D721Med (cell line): ENCODE data around the gene IFIT2.

Experiments used
- DNase-seq: peaks from one replicate; pipeline ENCODE4 v3.0.0; 2011; ENCODE audit warnings: low spot score; ENCODE audit not compliant: insufficient read length
- FAIRE-seq: peaks from 2 replicates; lab custom pipeline; 2011; peaks lifted over from hg19 to GRCh38; lab: Jason Lieb, UNC
- TF ChIP-seq, protein P1 (sequence below): IDR thresholded peaks from 2 replicates; pipeline ENCODE4 v1.5.1; 2012; ENCODE audit warnings: mild to moderate bottlenecking, control low read depth; ENCODE audit not compliant: insufficient read depth; ENCODE audit errors: missing control alignments

Gene IFIT2

DNA sequence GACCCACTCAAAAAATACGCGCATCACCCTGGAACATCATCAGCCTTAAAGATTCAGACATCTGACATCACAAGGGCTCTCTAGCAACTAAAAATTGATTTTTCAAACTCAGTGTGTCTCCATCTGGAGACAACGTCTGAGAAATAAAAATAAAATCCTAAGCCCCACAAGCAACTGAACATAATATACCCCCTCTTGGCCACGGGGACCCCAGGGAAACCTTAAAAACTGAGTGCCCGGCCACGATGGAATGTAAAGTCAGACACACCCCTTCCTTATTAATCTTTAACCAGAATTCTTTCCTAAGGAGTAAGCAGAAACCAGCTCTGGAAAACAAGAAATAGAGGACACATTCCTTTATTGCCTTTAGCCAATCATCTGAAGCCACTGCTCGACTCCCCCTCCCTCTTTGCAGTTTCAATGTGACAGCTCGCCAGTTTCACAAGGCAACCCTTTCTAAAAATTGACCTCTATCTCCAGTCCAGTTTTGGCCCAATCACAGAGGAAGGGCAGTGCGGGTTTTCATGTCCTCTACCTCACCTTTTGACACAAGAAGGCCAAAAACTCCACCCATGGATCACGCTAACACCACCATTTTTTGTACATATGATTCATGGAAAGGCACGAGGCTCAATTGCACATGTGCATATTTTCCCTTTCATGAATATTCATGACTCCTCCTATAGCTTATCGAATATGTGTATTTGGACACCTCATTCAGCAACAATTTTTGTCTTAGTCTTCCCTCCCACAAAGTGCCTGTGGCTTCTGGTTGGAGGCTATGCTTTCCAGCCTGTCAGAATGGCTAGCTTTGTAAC is 50.1 kb downstream of the IFIT2 start:
- no peak for FAIRE-seq
- TF ChIP-seq, protein P1, sequence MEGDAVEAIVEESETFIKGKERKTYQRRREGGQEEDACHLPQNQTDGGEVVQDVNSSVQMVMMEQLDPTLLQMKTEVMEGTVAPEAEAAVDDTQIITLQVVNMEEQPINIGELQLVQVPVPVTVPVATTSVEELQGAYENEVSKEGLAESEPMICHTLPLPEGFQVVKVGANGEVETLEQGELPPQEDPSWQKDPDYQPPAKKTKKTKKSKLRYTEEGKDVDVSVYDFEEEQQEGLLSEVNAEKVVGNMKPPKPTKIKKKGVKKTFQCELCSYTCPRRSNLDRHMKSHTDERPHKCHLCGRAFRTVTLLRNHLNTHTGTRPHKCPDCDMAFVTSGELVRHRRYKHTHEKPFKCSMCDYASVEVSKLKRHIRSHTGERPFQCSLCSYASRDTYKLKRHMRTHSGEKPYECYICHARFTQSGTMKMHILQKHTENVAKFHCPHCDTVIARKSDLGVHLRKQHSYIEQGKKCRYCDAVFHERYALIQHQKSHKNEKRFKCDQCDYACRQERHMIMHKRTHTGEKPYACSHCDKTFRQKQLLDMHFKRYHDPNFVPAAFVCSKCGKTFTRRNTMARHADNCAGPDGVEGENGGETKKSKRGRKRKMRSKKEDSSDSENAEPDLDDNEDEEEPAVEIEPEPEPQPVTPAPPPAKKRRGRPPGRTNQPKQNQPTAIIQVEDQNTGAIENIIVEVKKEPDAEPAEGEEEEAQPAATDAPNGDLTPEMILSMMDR = no peak
- no peak for DNase-seq

DNA sequence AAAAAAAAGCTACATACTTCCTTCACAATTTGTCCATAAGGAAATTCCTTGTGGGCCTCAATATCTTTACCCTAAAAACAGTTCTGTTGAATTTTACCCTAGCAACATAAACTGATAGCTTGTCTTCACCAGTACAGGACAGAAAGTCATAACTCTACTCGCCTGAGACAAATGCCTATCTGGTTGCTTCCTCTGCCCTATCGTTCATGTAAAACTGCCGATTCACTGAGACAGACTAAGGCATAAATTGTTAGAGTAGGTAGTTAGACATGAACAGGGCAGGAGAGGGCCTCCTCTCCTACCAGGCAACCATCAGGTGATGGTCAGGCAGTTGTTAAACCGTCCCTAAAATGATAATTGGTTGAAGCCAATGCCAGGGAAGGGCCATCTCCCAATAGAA is 51.0 kb downstream of the IFIT2 start:
- TF ChIP-seq, protein P1 = no peak
- no peak for DNase-seq
- no peak for FAIRE-seq

DNA sequence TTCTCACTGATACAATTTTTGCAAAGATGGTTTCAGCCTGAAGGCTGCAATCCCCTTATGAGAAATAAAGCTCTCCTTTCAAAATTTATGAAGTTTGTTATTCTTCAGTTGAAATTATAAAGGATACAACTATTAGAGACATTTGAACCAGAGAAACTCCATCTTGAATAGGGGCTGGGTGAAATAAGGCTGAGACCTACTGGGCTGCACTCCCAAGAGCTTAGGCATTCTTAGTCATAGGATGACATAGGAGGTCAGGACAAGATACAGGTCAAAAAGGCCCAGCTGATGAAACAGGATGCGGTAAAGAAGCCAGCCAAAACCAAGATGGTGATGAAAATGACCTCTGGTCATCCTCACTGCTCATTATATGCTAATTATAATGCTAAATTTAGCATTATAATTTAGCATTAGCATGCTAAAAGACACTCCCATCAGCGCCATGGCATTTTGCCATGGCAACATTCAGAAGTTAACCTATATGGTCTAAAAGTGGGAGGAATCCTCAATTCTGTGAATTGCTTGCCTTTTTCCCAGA is 53.6 kb downstream of the IFIT2 start:
- TF ChIP-seq, protein P1 = no peak
- no peak for DNase-seq

DNA sequence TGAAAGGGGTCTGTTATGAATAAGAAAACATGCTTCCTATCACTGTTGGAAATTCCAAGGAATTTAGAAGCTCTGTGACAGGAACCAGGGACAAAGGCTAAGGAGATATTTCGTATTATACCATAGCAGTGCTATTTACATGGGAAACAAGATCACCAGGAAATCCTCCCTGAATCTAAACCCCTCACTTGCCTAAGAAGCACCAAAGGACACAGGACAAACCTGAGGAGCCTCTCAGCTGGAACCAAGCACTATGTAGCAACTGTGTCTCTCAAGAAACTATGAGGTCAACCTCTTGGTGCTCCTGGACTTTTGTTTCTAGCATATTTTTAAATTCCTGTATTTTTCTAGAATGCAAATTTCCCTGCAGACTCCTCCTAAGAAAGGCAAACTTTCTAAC is 55.2 kb downstream of the IFIT2 start:
- TF ChIP-seq, protein P1 = no peak
- DNase-seq = no peak
- FAIRE-seq = no peak

More for the DNA sequence above, 53.6 kb downstream of the IFIT2 start:
- no peak for FAIRE-seq

DNA sequence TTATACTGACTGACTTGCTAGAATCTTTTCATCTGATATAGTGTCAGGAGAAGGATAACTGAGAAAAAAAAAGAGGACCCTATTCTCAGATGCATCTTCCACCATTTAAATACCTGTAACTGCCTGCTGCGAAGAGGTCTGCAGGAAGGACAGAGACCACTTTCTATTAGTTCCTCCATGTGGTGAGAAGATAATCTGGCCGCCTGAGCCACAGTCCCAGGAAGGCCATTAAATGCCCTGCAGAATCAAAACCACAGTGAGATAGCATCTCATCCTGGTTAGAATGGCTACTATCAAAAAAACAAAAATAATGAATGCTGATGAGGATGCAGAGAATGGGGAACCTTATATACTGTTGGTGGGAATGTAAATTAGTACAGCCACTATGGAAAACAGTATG is 56.1 kb downstream of the IFIT2 start:
- DNase-seq (no peak), FAIRE-seq (no peak)
- TF ChIP-seq, protein P1 = no peak
